ENCODE data around the gene SMARCE1.
A peak's percentile ranks its signal among the peaks of the same experiment; 100 is the strongest.

SMARCE1 gene

GRCh38 chr17:40666331-40666730, 18.7 kb upstream of the SMARCE1 start:
- peaks cover 48% of the 10 kb centered on the region for H3K27me3 ChIP-seq (ENCODE audit: insufficient read depth, low read length)
- H3K36me3 ChIP-seq (ENCODE audit: insufficient read depth, low read length), result no peaks in the 10 kb centered on the region

GRCh38 chr17:40664582-40665333, 17.1 kb upstream of the SMARCE1 start, which contains the start of gene KRT222:
Gene KRT222, minus strand, starts transcription at chr17:40665177. Its CDS starts 78 bp downstream, at chr17:40665099.
- peak within 1 kb of the TSS; percentile 16 for H3K4me3 ChIP-seq (ENCODE audit: low read length)

More at GRCh38 chr17:40666331-40666730, 18.7 kb upstream of the SMARCE1 start:
- peaks cover 4% of the 10 kb centered on the region for H3K4me1 ChIP-seq (ENCODE audit: insufficient read depth, low read length)
- H3K9me3 ChIP-seq (ENCODE audit: low read length), result no peaks in the 10 kb centered on the region
- H3K4me3 ChIP-seq (ENCODE audit: low read length), result no peak overlapping the region
- no peak overlapping the region for H2AFZ ChIP-seq (ENCODE audit: low read depth, low read length)

GRCh38 chr17:40663252-40663651, 15.6 kb upstream of the SMARCE1 start:
- Histone ChIP-seq H3K27me3 (ENCODE audit: insufficient read depth, low read length) (peaks cover 48% of the 10 kb centered on the region), H2AFZ (ENCODE audit: low read depth, low read length) (no peak overlapping the region), H3K9me3 (ENCODE audit: low read length) (no peaks in the 10 kb centered on the region), H3K4me3 (ENCODE audit: low read length) (no peak overlapping the region), H3K4me1 (ENCODE audit: insufficient read depth, low read length) (peaks cover 4% of the 10 kb centered on the region), H3K36me3 (ENCODE audit: insufficient read depth, low read length) (no peaks in the 10 kb centered on the region)

More at GRCh38 chr17:40664582-40665333, 17.1 kb upstream of the SMARCE1 start, which contains the start of gene KRT222:
- Histone ChIP-seq H3K9me3 (ENCODE audit: low read length) (no peaks in the 10 kb centered on the region), H3K27me3 (ENCODE audit: insufficient read depth, low read length) (peaks cover 50% of the 10 kb centered on the region), H3K4me1 (ENCODE audit: insufficient read depth, low read length) (peaks cover 4% of the 10 kb centered on the region), H2AFZ (ENCODE audit: low read depth, low read length) (no peak within 1 kb of the TSS), H3K36me3 (ENCODE audit: insufficient read depth, low read length) (no peaks in the 10 kb centered on the region)

GRCh38 chr17:40659911-40660310, 12.3 kb upstream of the SMARCE1 start:
- peaks cover 3% of the 10 kb centered on the region for H3K4me1 ChIP-seq (ENCODE audit: insufficient read depth, low read length)
- no peak overlapping the region for H3K4me3 ChIP-seq (ENCODE audit: low read length)
- no peaks in the 10 kb centered on the region for H3K9me3 ChIP-seq (ENCODE audit: low read length)
- H2AFZ ChIP-seq (ENCODE audit: low read depth, low read length), result no peak overlapping the region
- no peaks in the 10 kb centered on the region for H3K36me3 ChIP-seq (ENCODE audit: insufficient read depth, low read length)
- H3K27me3 ChIP-seq (ENCODE audit: insufficient read depth, low read length), result peaks cover 31% of the 10 kb centered on the region

GRCh38 chr17:40658396-40658795, 10.8 kb upstream of the SMARCE1 start:
- Histone ChIP-seq H3K27me3 (ENCODE audit: insufficient read depth, low read length) (peaks cover 22% of the 10 kb centered on the region), H3K36me3 (ENCODE audit: insufficient read depth, low read length) (no peaks in the 10 kb centered on the region), H3K4me1 (ENCODE audit: insufficient read depth, low read length) (no peaks in the 10 kb centered on the region), H2AFZ (ENCODE audit: low read depth, low read length) (no peak overlapping the region), H3K4me3 (ENCODE audit: low read length) (no peak overlapping the region), H3K9me3 (ENCODE audit: low read length) (no peaks in the 10 kb centered on the region)

GRCh38 chr17:40651939-40652338, 4.3 kb upstream of the SMARCE1 start:
- Histone ChIP-seq H3K27me3 (ENCODE audit: insufficient read depth, low read length) (peaks cover 5% of the 10 kb centered on the region), H3K9me3 (ENCODE audit: low read length) (no peaks in the 10 kb centered on the region), H3K4me3 (ENCODE audit: low read length) (no peak overlapping the region), H3K36me3 (ENCODE audit: insufficient read depth, low read length) (no peaks in the 10 kb centered on the region), H2AFZ (ENCODE audit: low read depth, low read length) (no peak overlapping the region), H3K4me1 (ENCODE audit: insufficient read depth, low read length) (peaks cover 7% of the 10 kb centered on the region)

- H3K9me3 ChIP-seq (ENCODE audit: low read length), result no peaks in the 10 kb centered on the region
- peak overlapping the region; percentile 83 for H2AFZ ChIP-seq (ENCODE audit: low read depth, low read length)
- peaks cover 27% of the 10 kb centered on the region for H3K4me1 ChIP-seq (ENCODE audit: insufficient read depth, low read length)
- H3K36me3 ChIP-seq (ENCODE audit: insufficient read depth, low read length), result peaks cover 23% of the 10 kb centered on the region
- peaks cover 2% of the 10 kb centered on the region for H3K27me3 ChIP-seq (ENCODE audit: insufficient read depth, low read length)
- H3K4me3 ChIP-seq (ENCODE audit: low read length), result peak overlapping the region; percentile 100
Measured at GRCh38 chr17:40648384-40648968, 858 bp upstream of the SMARCE1 start.

- H3K27me3 ChIP-seq (ENCODE audit: insufficient read depth, low read length), result no peaks in the 10 kb centered on the region
- H3K36me3 ChIP-seq (ENCODE audit: insufficient read depth, low read length), result peaks cover 38% of the 10 kb centered on the region
- H3K4me3 ChIP-seq (ENCODE audit: low read length), result peak overlapping the region; percentile 100
- peaks cover 27% of the 10 kb centered on the region for H3K4me1 ChIP-seq (ENCODE audit: insufficient read depth, low read length)
- H2AFZ ChIP-seq (ENCODE audit: low read depth, low read length), result peak overlapping the region; percentile 83
- no peaks in the 10 kb centered on the region for H3K9me3 ChIP-seq (ENCODE audit: low read length)
Measured at GRCh38 chr17:40646791-40647623, 611 bp downstream of the SMARCE1 start.

- peak overlapping the region; percentile 100 for H3K4me3 ChIP-seq (ENCODE audit: low read length)
- peaks cover 27% of the 10 kb centered on the region for H3K4me1 ChIP-seq (ENCODE audit: insufficient read depth, low read length)
- H3K36me3 ChIP-seq (ENCODE audit: insufficient read depth, low read length), result peaks cover 48% of the 10 kb centered on the region
- no peaks in the 10 kb centered on the region for H3K9me3 ChIP-seq (ENCODE audit: low read length)
- no peak overlapping the region for H2AFZ ChIP-seq (ENCODE audit: low read depth, low read length)
- H3K27me3 ChIP-seq (ENCODE audit: insufficient read depth, low read length), result no peaks in the 10 kb centered on the region
Measured at GRCh38 chr17:40645943-40646342, 1.7 kb downstream of the SMARCE1 start.

GRCh38 chr17:40645291-40645690, 2.3 kb downstream of the SMARCE1 start:
- Histone ChIP-seq H3K4me1 (ENCODE audit: insufficient read depth, low read length) (peaks cover 27% of the 10 kb centered on the region), H3K9me3 (ENCODE audit: low read length) (no peaks in the 10 kb centered on the region), H2AFZ (ENCODE audit: low read depth, low read length) (no peak overlapping the region), H3K36me3 (ENCODE audit: insufficient read depth, low read length) (peaks cover 55% of the 10 kb centered on the region), H3K4me3 (ENCODE audit: low read length) (no peak overlapping the region), H3K27me3 (ENCODE audit: insufficient read depth, low read length) (no peaks in the 10 kb centered on the region)

- H3K9me3 ChIP-seq (ENCODE audit: low read length), result no peaks in the 10 kb centered on the region
- no peaks in the 10 kb centered on the region for H3K4me1 ChIP-seq (ENCODE audit: insufficient read depth, low read length)
- H3K27me3 ChIP-seq (ENCODE audit: insufficient read depth, low read length), result no peaks in the 10 kb centered on the region
- no peak overlapping the region for H2AFZ ChIP-seq (ENCODE audit: low read depth, low read length)
- H3K36me3 ChIP-seq (ENCODE audit: insufficient read depth, low read length), result peaks cover 86% of the 10 kb centered on the region
- no peak overlapping the region for H3K4me3 ChIP-seq (ENCODE audit: low read length)
Measured at GRCh38 chr17:40637931-40638330, 9.7 kb downstream of the SMARCE1 start.

- no peaks in the 10 kb centered on the region for H3K27me3 ChIP-seq (ENCODE audit: insufficient read depth, low read length)
- no peak overlapping the region for H3K4me3 ChIP-seq (ENCODE audit: low read length)
- no peaks in the 10 kb centered on the region for H3K9me3 ChIP-seq (ENCODE audit: low read length)
- no peak overlapping the region for H2AFZ ChIP-seq (ENCODE audit: low read depth, low read length)
- H3K4me1 ChIP-seq (ENCODE audit: insufficient read depth, low read length), result no peaks in the 10 kb centered on the region
- H3K36me3 ChIP-seq (ENCODE audit: insufficient read depth, low read length), result peaks cover 93% of the 10 kb centered on the region
Measured at GRCh38 chr17:40633871-40634270, 13.7 kb downstream of the SMARCE1 start.

GRCh38 chr17:40632216-40632615, 15.4 kb downstream of the SMARCE1 start:
- no peaks in the 10 kb centered on the region for H3K27me3 ChIP-seq (ENCODE audit: insufficient read depth, low read length)
- no peak overlapping the region for H2AFZ ChIP-seq (ENCODE audit: low read depth, low read length)
- peaks cover 95% of the 10 kb centered on the region for H3K36me3 ChIP-seq (ENCODE audit: insufficient read depth, low read length)
- no peaks in the 10 kb centered on the region for H3K4me1 ChIP-seq (ENCODE audit: insufficient read depth, low read length)
- H3K9me3 ChIP-seq (ENCODE audit: low read length), result no peaks in the 10 kb centered on the region
- H3K4me3 ChIP-seq (ENCODE audit: low read length), result no peak overlapping the region
